ENCODE data around the gene RABGAP1L. TPM values are rescaled to one million over a fixed set of nuclear protein-coding genes. Genes with fewer than 3 reads are reported as not detected.

Gene RABGAP1L
- total and polyA plus RNA-seq, 10 of the 15 experiments (the other 5 are each of a cell fraction or from before 2014, with no cell fraction given): 5.8 to 194 (median 113) TPM

- TF ChIP-seq PKNOX1 (IDR thresholded peaks at IDR 0.05) (no peak), MTA2 (IDR thresholded peaks at IDR 0.05; ENCODE audit: low read depth) (no peak), ZNF274 (IDR thresholded peaks at IDR 0.05; ENCODE audit: insufficient read depth, insufficient read length) (no peak), MTA3 (IDR thresholded peaks at IDR 0.05; ENCODE audit: borderline replicate concordance, low read length) (no peak), CHD2 (IDR thresholded peaks at IDR 0.05; ENCODE audit: borderline replicate concordance, low read depth, low read length) (no peak), SRF (IDR thresholded peaks at IDR 0.05; ENCODE audit: low read depth in 2 of 2, low read length in 2 of 2) (no peak)
Observed at GRCh38 chr1:175035865-175036264, 876.5 kb downstream of the RABGAP1L start (continued).

- intact Hi-C loops (cut with micrococcal nuclease; ENCODE audit: unreplicated experiment) (no loop called here), in situ Hi-C loops (cut with MboI) (no loop called here)
- H3K4me2 ChIP-seq (ENCODE audit: control insufficient read depth, insufficient read depth): no peak overlapping the region
- TF ChIP-seq JUNB (IDR thresholded peaks at IDR 0.05): no peak
- no peak for TF ChIP-seq NRF1 (conservative IDR thresholded peaks at IDR 0.05; ENCODE audit: low read depth, low read length)
- TF ChIP-seq IRF5 (IDR thresholded peaks at IDR 0.05; ENCODE audit: borderline replicate concordance): no peak
- no peak for TF ChIP-seq BCL11A (IDR thresholded peaks at IDR 0.05; ENCODE audit: low read depth, low read length)
- no peak for TF ChIP-seq ETV6 (conservative IDR thresholded peaks at IDR 0.05 in 1 of 2, IDR thresholded peaks at IDR 0.05 in 1 of 2; ENCODE audit: borderline replicate concordance in 1 of 2, low read depth in 1 of 2)
- TF ChIP-seq ZNF384 (IDR thresholded peaks at IDR 0.05; ENCODE audit: borderline replicate concordance, low read depth, low read length): no peak
- TF ChIP-seq ATF7 (IDR thresholded peaks at IDR 0.05; ENCODE audit: low read depth): no peak
- H3K9me3 ChIP-seq (replicated peaks; ENCODE audit: control insufficient read depth, insufficient read depth, low read length): no peaks in the 10 kb centered on the region
- ChIA-PET CTCF (interaction anchor here (0.9 to 2.3 kb wide), 5 partner anchors 12 to 118 kb away, joined by 3 to 8 read pairs (median 3); no protein-coding TSS in a partner anchor), RAD21 (ENCODE audit: unreplicated experiment) (interaction anchor here (1.6 kb wide), 1 partner anchor 89 kb away, joined by 4 read pairs; no protein-coding TSS in a partner anchor), POLR2A (no interaction called here), SMC1A (ENCODE audit: uncharacterized antibody, unreplicated experiment) (interaction anchor here (1.2 kb wide), 1 partner anchor 89 kb away, joined by 4 read pairs; no protein-coding TSS in a partner anchor)
- H3K27ac ChIP-seq (ENCODE audit: control insufficient read depth, insufficient read depth): no peak overlapping the region
- ATAC-seq: no peak
- FAIRE-seq: no peak
- H3K79me2 ChIP-seq (ENCODE audit: control insufficient read depth, insufficient read depth, low read length): no peaks in the 10 kb centered on the region
- H2AFZ ChIP-seq (ENCODE audit: control insufficient read depth, low read depth, low read length): no peak overlapping the region
- H3K4me3 ChIP-seq: no peak overlapping the region
- no peak for DNase-seq (ENCODE audit: low read depth, low spot score)
- H3K4me1 ChIP-seq (ENCODE audit: control insufficient read depth, insufficient read depth, low read length): no peaks in the 10 kb centered on the region
- H3K27me3 ChIP-seq (replicated peaks in 1 of 2; ENCODE audit: control insufficient read depth in 2 of 2, insufficient read depth in 2 of 2, low read length in 1 of 2): peaks cover 0 to 3% of the 10 kb centered on the region in 2 experiments; a peak in 2 of 4 replicates
- no peaks in the 10 kb centered on the region for H4K20me1 ChIP-seq (ENCODE audit: control insufficient read depth, insufficient read depth)
- WGBS (ENCODE audit: insufficient coverage, insufficient replicate concordance, low lambda C conversion rate, missing lambda C conversion rate): 35% methylated on average over 3 of the region's 3 CpGs
- H3K9ac ChIP-seq (ENCODE audit: control insufficient read depth, insufficient read depth, low read length): no peak overlapping the region
- BruUV-seq (replicated peaks): no TSS peak
- no peaks in the 10 kb centered on the region for H3K36me3 ChIP-seq (ENCODE audit: control insufficient read depth in 2 of 2, insufficient read depth in 2 of 2, low read length in 1 of 2)
Observed at GRCh38 chr1:175036476-175036875, 877.2 kb downstream of the RABGAP1L start.

Measured in GM12878 (cell line).